AML-193 (cell line): ENCODE data around the gene KRT6B.
A peak's percentile ranks its signal among the peaks of the same experiment; 100 is the strongest.
"Not testable (repeated sequence)": the region's sequence is repeated elsewhere in the genome, so short reads cannot be mapped to it uniquely, and the experiment has no call there.

Experiments
- DNase-seq, 2 experiments: peaks; one replicate each; lab custom pipeline; 2025; lab: John Stamatoyannopoulos, UW

Gene KRT6B

DNA sequence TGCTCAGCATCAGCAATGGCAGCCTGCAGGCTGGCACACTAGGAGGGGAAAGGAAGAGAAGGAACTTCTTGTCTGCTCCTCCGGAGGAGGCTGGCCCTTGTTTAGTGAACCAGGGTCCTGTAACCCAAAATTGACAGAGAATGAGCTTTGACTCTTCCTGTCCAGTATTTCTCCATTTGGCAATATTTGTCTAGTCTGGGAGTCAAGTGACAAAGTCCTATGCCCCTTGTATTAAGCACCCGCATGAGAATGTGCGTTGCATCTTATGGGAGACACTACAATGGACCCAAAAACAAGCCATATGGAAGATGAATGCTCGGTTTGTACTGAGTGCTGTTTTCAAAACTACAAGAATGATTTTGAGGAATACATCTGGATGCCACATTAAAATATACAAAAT, 17.9 kb upstream of the KRT6B start:
- no peak for DNase-seq

DNA sequence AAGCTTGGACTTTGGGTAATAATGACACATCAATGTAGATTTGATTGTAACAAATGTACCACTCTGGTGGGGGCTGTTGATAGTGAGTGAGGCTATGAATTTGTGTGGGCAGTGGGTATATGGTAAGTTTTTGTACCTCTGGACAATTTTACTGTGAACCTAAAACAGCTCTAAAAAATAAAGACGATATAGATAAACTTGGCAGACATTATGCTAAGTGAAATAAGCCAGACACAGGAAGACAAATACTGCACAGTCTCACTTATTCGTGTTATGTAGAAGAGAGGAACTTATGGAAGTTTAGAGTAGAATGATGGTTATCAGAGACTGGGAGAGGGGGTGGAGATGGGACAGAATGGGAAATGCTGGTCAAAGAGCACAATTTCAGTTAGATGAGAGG, 13.0 kb upstream of the KRT6B start:
- DNase-seq: no peak

DNA sequence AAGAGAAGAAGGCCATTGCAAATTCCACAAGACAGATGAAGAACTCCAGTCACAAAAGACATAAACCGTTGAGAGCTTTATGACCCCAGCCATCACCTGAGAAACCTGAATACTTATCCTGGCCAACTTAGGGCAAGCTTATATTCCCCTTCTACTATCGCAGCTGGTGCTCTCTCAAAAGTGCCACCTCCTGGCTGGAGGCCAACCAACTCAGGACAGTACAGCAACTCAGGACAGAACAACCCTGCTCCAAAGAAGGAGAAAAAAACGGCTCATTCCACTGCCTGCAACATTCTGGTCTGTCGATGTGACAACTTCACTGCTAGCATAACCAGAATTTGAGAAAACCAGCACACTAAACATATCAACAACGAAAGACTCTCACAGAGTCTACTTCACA, 9.7 kb upstream of the KRT6B start:
- DNase-seq: no peak

DNA sequence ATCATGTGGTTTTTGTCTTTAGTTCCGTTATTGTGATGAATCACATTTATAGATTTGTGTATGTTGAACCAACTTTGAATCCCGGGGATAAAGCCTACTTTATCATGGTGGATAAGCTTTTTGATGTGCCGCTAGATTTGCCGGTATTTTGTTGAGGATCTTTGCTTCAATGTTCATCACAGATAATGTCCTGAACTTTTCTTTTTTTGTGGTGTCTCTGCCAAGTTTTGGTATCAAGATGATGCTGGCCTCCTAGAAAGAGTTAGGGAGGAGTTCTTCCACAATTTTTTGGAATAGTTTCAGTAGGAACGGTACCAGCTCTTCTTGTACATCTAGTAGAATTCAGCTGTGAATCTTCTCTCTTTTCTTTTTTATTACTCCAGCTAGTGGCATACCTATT, 6.9 kb upstream of the KRT6B start:
- no peak for DNase-seq

DNA sequence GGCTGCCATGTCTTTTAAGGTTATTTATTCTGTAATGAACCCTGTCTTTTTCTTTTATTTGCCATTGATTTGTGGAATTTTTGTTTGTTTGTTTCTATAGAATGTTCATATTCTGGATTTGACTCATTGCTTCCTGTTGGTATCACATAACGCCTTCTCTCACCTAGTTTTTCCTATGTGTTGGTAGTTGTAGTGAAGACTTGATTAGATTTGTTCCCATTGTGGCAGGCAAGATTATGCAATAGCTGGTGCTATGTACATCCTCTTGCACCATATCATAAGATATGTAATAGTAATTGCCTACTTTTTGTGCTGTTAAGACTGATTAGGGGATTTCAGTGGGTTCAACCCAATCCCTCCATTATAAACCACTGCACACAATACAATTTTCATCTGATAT, 3.9 kb upstream of the KRT6B start:
- DNase-seq: peak; percentile 16 to 25

- DNase-seq: no peak
Measured at GRCh38 chr12:52454411-52455201, 2.7 kb upstream of the KRT6B start.

- no peak for DNase-seq
Measured at GRCh38 chr12:52448228-52448627, 3.7 kb downstream of the KRT6B start.

DNA sequence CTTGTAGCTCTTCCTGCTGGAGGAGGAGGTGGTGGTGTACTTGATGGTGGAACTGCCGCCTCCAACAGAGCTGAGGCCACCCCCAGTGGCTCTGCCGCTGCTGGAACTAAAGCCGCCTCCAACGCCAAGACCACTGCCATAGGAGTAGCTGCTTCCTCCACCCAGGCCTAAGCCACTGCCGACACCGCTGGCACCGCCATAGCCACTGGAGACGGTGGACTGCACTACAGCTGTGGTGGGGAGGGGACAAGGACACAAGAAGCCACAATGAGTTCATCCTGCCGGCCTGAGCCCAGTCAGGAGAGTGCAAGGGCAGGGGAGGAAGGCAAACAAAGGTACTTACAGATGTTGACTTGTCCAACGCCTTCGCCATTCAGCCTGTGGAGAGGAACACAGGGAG, 4.8 kb downstream of the KRT6B start:
- DNase-seq: not testable (repeated sequence)

GRCh38 chr12:52446367-52447045, 5.4 kb downstream of the KRT6B start:
- DNase-seq: no peak

DNA sequence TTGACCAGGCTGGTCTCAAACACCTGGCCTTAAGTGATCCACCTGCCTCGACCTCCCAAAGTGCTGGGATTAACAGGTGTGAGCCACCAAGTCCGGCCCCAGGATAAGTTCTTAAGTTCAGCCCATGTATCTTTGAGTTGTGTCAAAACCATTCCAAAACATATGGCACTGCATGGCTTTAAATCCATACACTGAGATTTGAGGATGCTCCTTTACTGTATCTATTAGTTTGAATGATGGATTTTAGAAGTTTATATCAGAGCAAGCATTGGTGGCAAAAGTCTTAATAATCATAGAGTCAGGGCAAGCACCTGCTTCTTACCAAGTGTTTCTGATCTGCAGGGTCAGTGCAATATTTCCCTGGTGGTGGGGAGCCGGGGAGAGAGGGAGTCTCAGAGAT, 6.1 kb downstream of the KRT6B start:
- DNase-seq: no peak

GRCh38 chr12:52444647-52445595, 7.0 kb downstream of the KRT6B start:
- DNase-seq: no peak

- DNase-seq: no peak
Measured at GRCh38 chr12:52443966-52444365, 8.0 kb downstream of the KRT6B start.

DNA sequence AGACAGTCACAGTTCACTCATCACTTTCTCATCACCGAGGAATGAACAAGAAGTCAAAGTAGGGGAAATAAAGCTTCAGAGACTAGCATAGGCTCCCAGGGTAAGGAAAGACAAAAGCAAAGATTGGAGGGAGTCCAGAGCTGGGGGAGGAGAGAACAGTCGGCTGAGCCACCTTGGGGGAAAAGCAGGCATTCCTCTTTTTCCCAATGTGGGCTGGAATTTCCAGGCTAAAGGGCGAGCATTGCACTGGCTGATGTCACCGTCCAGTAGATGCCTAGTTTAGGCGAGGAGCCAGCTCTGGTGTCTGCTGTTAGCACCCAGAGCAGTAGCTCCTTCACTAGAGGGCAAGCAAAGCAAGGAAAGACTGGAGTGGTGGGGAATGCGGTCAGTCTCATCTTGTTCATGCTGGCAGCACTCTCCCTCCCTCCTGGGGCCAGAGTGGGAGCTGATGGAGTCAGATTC, 9.3 kb downstream of the KRT6B start:
- DNase-seq: no peak

DNA sequence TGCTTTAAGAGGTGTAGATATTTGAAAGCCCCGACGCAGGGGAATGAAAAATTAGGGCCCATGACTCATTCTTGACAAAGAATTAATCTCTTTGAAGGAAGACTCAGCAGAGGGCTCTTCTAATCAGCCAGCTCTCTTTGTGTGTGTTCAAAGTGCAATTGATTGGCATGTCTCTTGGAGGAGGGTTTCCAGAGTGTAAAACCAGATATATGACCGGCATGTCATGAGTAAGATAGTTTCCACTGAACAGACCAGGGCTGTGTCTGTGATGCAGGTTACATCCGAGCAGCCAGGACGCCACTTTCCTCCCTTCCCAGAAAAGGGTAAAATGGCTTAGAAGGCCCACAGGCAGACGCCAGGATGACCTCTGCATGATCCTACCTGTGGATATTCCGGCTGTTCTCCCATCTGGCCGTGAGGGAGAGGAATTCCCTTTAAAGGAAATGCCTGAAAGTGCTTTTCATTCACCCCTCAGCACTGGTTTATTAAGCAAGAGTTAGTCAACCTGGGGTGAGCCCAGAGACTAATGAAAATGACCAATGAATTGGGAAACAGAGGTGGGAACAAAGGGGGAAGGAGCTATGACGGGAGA, 10.5 kb downstream of the KRT6B start:
- no peak for DNase-seq

DNA sequence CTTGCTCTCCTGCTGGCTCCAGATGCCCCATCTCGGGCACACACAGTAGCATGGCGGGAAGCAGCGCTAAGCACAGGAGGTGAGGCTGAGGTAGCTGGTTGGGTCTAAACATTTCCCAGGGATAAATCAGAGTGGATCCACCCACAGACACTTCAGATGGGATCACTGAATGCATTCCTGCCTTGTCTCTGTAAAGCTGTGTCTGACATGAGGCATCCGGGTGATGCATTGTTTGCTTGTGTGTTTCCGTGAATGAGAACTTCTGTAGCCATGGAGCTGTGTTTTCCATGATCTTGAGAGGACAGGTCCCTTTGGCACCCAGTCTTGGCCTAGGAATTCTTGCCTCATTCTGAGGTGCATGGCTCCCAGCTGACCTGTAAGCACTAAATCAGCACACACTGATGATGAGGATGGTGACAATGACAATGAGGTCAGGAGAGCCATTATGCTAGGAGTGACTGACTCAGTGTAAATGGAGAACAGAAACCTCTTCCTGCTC, 11.1 kb downstream of the KRT6B start:
- no peak for DNase-seq

DNA sequence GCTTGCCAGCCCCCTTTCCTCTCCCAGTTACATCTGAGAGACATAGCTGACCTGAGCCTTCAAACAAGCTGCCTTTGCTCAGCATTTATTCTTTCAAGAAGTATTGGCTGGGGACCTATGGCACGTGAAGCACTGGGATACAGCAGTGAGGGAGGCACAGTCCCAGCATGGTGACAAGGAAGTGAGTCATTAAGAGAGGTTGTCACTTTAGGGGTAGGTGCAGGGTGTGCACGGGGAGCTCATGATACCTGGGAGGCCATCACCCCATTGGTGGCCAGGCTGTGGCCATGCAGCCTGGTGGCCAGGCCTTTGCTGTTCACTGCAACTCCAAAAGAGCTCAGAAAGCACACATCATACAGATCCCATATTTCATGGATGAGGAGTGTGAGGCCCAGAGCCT, 12.1 kb downstream of the KRT6B start:
- DNase-seq: no peak

DNA sequence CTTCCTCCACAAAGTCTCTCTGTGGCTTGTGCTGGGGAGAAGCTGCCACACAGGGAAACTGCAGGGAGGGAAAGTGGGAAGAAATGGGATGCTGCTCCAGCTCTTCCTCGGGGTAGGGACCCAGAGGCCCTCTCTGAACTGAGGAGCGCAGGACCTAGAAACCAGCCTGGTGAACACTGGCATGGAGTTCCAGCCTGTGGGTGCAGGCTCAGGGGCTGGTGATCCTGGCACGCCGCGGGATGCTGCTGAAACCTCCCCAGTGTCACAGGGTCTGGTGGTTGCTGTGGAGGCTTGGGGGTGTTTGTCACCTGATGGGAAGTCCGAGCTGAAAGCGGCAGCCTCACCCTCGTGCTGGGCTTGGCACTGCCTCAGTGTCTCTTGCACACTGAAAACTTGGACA, 12.5 kb downstream of the KRT6B start:
- DNase-seq: no peak

- DNase-seq: no peak
Measured at GRCh38 chr12:52438305-52439301, 13.3 kb downstream of the KRT6B start.

DNA sequence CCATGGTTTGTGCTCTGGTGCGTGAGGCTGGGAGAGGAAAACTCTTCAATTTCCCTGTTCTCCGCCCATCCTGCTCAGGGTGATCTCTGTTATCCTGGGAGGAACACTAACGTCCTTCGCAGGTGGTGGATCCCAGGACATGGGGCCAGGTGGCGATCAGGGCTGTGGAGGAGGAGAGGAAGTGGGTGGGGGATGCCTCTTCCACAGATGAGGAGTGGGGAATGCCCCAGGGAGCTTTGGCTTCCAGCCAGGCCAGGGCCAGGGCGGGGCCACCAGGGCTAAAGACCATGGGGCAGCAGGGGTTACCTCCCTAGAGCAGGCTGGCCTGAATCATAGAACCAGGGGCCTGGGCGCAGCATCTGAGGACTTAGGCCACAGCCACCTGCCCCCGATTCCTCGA, 14.4 kb downstream of the KRT6B start:
- DNase-seq: no peak

- no peak for DNase-seq
Measured at GRCh38 chr12:52436828-52437474, 15.0 kb downstream of the KRT6B start.
